OCI-LY3 (cell line): ENCODE measurements around the gene NCKAP1.

Experiments used
- H2AFZ ChIP-seq: fragments of 200-600, 300-600 bp; shearing (Covaris generic); 2 replicates; pipeline ENCODE4 v1.6.0; 2014; ENCODE audit warnings: antibody characterized with exemption, low read depth, low read length
- H3K27ac ChIP-seq: fragments of 200-600, 300-600 bp; sonication (generic); 2 replicates; pipeline ENCODE4 v1.5.1; 2014; ENCODE audit warnings: mild to moderate bottlenecking, low read length, moderate library complexity, mixed read lengths
- H3K27me3 ChIP-seq: fragments of 200-600, 300-600 bp; sonication (generic); 2 replicates; pipeline ENCODE4 v1.6.1; 2014; ENCODE audit warnings: low read depth, low read length, mixed read lengths
- H3K36me3 ChIP-seq: fragments of 200-600, 300-600 bp; sonication (generic); replicated peaks from 2 replicates; pipeline ENCODE3; 2014; ENCODE audit warnings: low read depth, low read length, mixed read lengths
- H3K4me1 ChIP-seq: fragments of 300-600, 200-600 bp; sonication (generic); 2 replicates; pipeline ENCODE4 v1.6.1; 2014; ENCODE audit warnings: low read length, mixed read lengths
- H3K4me2 ChIP-seq: fragments of 200-600, 300-600 bp; sonication (generic); 2 replicates; pipeline ENCODE4 v1.6.1; 2014; ENCODE audit warnings: low read length, mixed read lengths
- H3K4me3 ChIP-seq: fragments of 300-600, 200-600 bp; sonication (generic); 2 replicates; pipeline ENCODE4 v1.5.1; 2014; ENCODE audit warnings: antibody characterized with exemption, mild to moderate bottlenecking, low read length, moderate library complexity
- H3K79me2 ChIP-seq: fragments of 300-600, 200-600 bp; shearing (Covaris generic); 2 replicates; pipeline ENCODE4 v1.6.1; 2014; ENCODE audit warnings: mild to moderate bottlenecking, low read length, mixed read lengths
- H3K9ac ChIP-seq: fragments of 300-600, 200-600 bp; shearing (Covaris generic); 2 replicates; pipeline ENCODE4 v1.6.0; 2014; ENCODE audit warnings: mild to moderate bottlenecking, low read length, moderate library complexity
- H3K9me3 ChIP-seq: fragments of 200-600, 300-600 bp; shearing (Covaris generic); 2 replicates; pipeline ENCODE4 v1.6.1; 2014; ENCODE audit warnings: low read length, mixed read lengths; ENCODE audit not compliant: insufficient read depth
- H4K20me1 ChIP-seq: fragments of 200-600, 300-600 bp; sonication (generic); 2 replicates; pipeline ENCODE4 v1.6.1; 2016; ENCODE audit warnings: low read length, mixed read lengths; ENCODE audit not compliant: insufficient read depth
- CTCF ChIP-seq: fragments of 200-600, 300-600 bp; sonication (generic); IDR thresholded peaks from 2 replicates; pipeline ENCODE4 v1.5.1; 2014; ENCODE audit warnings: antibody characterized with exemption, low read length, low read depth
- EZH2phosphoT487 ChIP-seq: fragments of 200-600 bp; shearing (Covaris generic); IDR thresholded peaks from 2 replicates; pipeline ENCODE4 v1.6.1; 2018; ENCODE audit warnings: antibody characterized with exemption, mixed run types, low read depth

NCKAP1 gene

DNA sequence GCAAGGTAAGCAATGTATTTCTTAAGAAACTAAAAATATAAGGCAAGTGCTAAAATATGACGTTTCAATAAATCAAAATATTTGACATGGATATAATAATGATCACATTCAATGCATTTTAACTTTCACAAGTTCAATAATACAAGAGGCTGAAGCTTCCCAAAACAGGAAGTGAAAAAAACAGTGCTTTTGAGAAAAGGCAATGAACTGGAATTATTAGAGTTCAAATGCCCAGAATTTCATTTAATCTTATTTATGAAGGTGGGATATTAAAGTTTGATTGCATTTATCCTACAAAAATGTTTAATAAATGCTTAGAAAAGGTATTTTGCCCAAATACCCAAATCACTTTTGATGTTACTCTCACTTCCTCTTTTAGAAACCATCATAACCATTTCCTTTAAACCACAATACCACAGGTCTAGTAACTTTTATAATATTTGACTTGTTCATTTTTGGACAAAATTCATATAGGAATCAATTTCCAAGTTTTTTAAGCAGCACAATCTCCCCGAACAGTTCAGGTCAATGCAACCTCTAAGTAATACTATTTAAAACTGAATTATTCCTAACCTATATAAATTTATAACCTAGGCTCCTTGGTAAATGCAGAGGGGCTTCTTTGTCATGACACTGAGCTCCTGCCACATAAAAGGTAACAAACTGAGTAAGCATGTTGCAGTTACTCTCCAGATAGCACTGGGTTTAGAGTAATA lies 2.1 kb downstream of the NCKAP1 start:
- H3K27me3 ChIP-seq = peaks cover 82% of the 10 kb centered on the region
- peak; percentile 90 for TF ChIP-seq EZH2phosphoT487
- no peak for TF ChIP-seq CTCF
- H4K20me1 ChIP-seq = peaks cover 64% of the 10 kb centered on the region
- H2AFZ ChIP-seq = no peak overlapping the region
- no peak overlapping the region for H3K27ac ChIP-seq
- no peak overlapping the region for H3K4me3 ChIP-seq
- H3K36me3 ChIP-seq = no peaks in the 10 kb centered on the region
- peaks cover 13% of the 10 kb centered on the region for H3K4me1 ChIP-seq
- no peak overlapping the region for H3K9ac ChIP-seq
- no peaks in the 10 kb centered on the region for H3K9me3 ChIP-seq
- H3K79me2 ChIP-seq = no peaks in the 10 kb centered on the region
- no peak overlapping the region for H3K4me2 ChIP-seq

GRCh38 chr2:183035298-183035953 lies 2.8 kb downstream of the NCKAP1 start:
- H3K4me2 ChIP-seq = no peak overlapping the region
- no peak overlapping the region for H3K4me3 ChIP-seq
- H3K79me2 ChIP-seq = no peaks in the 10 kb centered on the region
- H4K20me1 ChIP-seq = peaks cover 64% of the 10 kb centered on the region
- H3K9ac ChIP-seq = no peak overlapping the region
- H3K36me3 ChIP-seq = no peaks in the 10 kb centered on the region
- H3K27ac ChIP-seq = no peak overlapping the region
- TF ChIP-seq EZH2phosphoT487 = no peak
- TF ChIP-seq CTCF = no peak
- H3K4me1 ChIP-seq = peaks cover 13% of the 10 kb centered on the region
- H3K27me3 ChIP-seq = peaks cover 83% of the 10 kb centered on the region
- no peak overlapping the region for H2AFZ ChIP-seq
- no peaks in the 10 kb centered on the region for H3K9me3 ChIP-seq

DNA sequence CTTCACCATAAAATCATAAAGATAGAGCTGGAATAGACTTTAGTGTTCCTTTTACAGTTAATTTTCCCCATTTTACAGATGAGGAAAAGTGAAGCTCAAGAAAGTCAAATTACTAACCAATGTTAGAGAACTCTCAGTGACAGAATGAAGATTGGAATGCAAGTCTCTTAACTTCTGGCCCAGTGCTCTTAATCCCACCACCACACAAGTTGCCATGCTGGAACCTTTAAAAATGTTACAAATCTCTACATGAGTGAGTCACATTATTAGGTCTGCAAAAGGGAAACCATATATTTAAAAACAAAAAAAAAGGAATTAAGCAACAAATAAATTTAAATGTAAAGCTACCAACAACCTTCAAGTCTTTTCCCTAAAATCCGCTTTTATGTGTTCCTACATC lies 3.5 kb downstream of the NCKAP1 start:
- Histone ChIP-seq H3K79me2 (no peaks in the 10 kb centered on the region), H2AFZ (no peak overlapping the region), H3K9ac (no peak overlapping the region), H3K4me1 (peaks cover 13% of the 10 kb centered on the region), H3K27ac (no peak overlapping the region), H4K20me1 (peaks cover 64% of the 10 kb centered on the region), H3K4me2 (no peak overlapping the region), H3K9me3 (no peaks in the 10 kb centered on the region), H3K27me3 (peaks cover 83% of the 10 kb centered on the region), H3K36me3 (no peaks in the 10 kb centered on the region), H3K4me3 (no peak overlapping the region)
- no peak for TF ChIP-seq EZH2phosphoT487
- no peak for TF ChIP-seq CTCF

- Histone ChIP-seq H3K27ac (no peak overlapping the region), H4K20me1 (peaks cover 59% of the 10 kb centered on the region), H3K4me2 (no peak overlapping the region)
Observed at GRCh38 chr2:183033951-183034350, 4.3 kb downstream of the NCKAP1 start.

More at GRCh38 chr2:183033951-183034350, 4.3 kb downstream of the NCKAP1 start:
- H2AFZ ChIP-seq = no peak overlapping the region
- TF ChIP-seq EZH2phosphoT487 = no peak
- TF ChIP-seq CTCF = no peak
- peaks cover 83% of the 10 kb centered on the region for H3K27me3 ChIP-seq
- H3K9ac ChIP-seq = no peak overlapping the region
- H3K4me3 ChIP-seq = no peak overlapping the region
- H3K4me1 ChIP-seq = peaks cover 13% of the 10 kb centered on the region
- no peaks in the 10 kb centered on the region for H3K79me2 ChIP-seq
- no peaks in the 10 kb centered on the region for H3K9me3 ChIP-seq
- H3K36me3 ChIP-seq = no peaks in the 10 kb centered on the region
